HepG2 (cell line): ENCODE measurements around the gene SNX7. TPM values are rescaled to one million over a fixed set of nuclear protein-coding genes. Genes with fewer than 3 reads are reported as not detected.

Experiments
- ATAC-seq: fragments of 200-7000 bp; cut with Tn5 transposase; 3 replicates; pipeline ENCODE4 v1.9.1; 2020; ENCODE audit warnings: mild to moderate bottlenecking, moderate library complexity
- BruUV-seq: library from RNA; stranded (reverse); fragments of 400-500 nt; replicated peaks from 2 replicates; lab custom pipeline; 2021; lab: Mats Ljungman, UMichigan
- CTCF ChIA-PET: fragments of 300-600 bp; formaldehyde crosslinking; extraction: SDS; loops from one replicate; lab custom pipeline; 2021; ENCODE audit warnings: low total read pairs, inconsistent platforms, low intra/inter-chr PET ratio; lab: Yijun Ruan, JAX
- POLR2A ChIA-PET: fragments of 350-600 bp; sonication (Branson Sonifier 250); formaldehyde crosslinking; loops from one replicate; lab custom pipeline; 2020; ENCODE audit warnings: antibody characterized with exemption, inconsistent platforms; lab: Yijun Ruan, JAX
- DNase-seq: peaks from one replicate; pipeline ENCODE4 v3.0.0-alpha.2; 2015; ENCODE audit warnings: low spot score
- FAIRE-seq: peaks from 3 replicates; lab custom pipeline; 2011; peaks lifted over from hg19 to GRCh38; lab: Jason Lieb, UNC
- H2AFZ ChIP-seq: one replicate; pipeline ENCODE4 v1.6.1; 2011; ENCODE audit warnings: low read length, inconsistent platforms
- H3K27ac ChIP-seq: fragments of 300-600 bp; 3 replicates; pipeline ENCODE4 v1.8.0; 2011; ENCODE audit warnings: mixed run types, mild to moderate bottlenecking, mixed read lengths, low read length, inconsistent platforms; ENCODE audit not compliant: insufficient read depth; ENCODE audit errors: extremely low read length
- H3K27me3 ChIP-seq, 2 experiments: fragments of 200-600 bp in 1 of 2; 2 replicates in 1 of 2; 3 replicates in 1 of 2; pipeline versions ENCODE4 v1.6.0 to v1.8.0; 2011; ENCODE audit warnings: low read length in 2 of 2, mild to moderate bottlenecking in 2 of 2, moderate library complexity in 2 of 2, inconsistent platforms in 1 of 2; ENCODE audit not compliant: insufficient read depth in 2 of 2, control insufficient read depth in 1 of 2
- H3K36me3 ChIP-seq, 2 experiments: fragments of 200-600 bp in 1 of 2; replicated peaks in 1 of 2; 2 replicates in 1 of 2; 3 replicates in 1 of 2; pipeline versions ENCODE4 v1.5.1 to v1.8.0; 2011; ENCODE audit warnings: low read length in 2 of 2, inconsistent platforms in 1 of 2; ENCODE audit not compliant: insufficient read depth in 2 of 2, control insufficient read depth in 1 of 2
- H3K4me1 ChIP-seq: 2 replicates; pipeline ENCODE4 v1.5.1; 2012; ENCODE audit warnings: low read length, inconsistent platforms; ENCODE audit not compliant: insufficient read depth
- H3K4me2 ChIP-seq: 2 replicates; pipeline ENCODE4 v1.6.0; 2011; ENCODE audit warnings: low read depth, low read length, inconsistent platforms
- H3K4me3 ChIP-seq, 3 experiments: fragments of 200-600 bp in 1 of 3; sonication (generic), shearing (Covaris generic) in 1 of 3; replicated peaks in 1 of 3; 2 replicates each; pipeline ENCODE4 v1.5.1; 2011 to 2016; ENCODE audit warnings: low read length in 3 of 3, inconsistent platforms in 2 of 3, low read depth in 2 of 3, mild to moderate bottlenecking in 2 of 3, control low read depth in 1 of 3, mixed read lengths in 1 of 3; ENCODE audit not compliant: insufficient read depth in 1 of 3
- H3K79me2 ChIP-seq: one replicate; pipeline ENCODE4 v1.6.1; 2011; ENCODE audit warnings: low read length, inconsistent platforms; ENCODE audit not compliant: insufficient read depth
- H3K9ac ChIP-seq: 2 replicates; pipeline ENCODE4 v1.6.0; 2011; ENCODE audit warnings: mild to moderate bottlenecking, low read depth, low read length, inconsistent platforms; ENCODE audit not compliant: insufficient read depth
- H3K9me3 ChIP-seq: 2 replicates; pipeline ENCODE4 v1.5.1; 2012; ENCODE audit warnings: mild to moderate bottlenecking, low read length
- H4K20me1 ChIP-seq: 2 replicates; pipeline ENCODE4 v1.6.0; 2011; ENCODE audit warnings: inconsistent platforms, mild to moderate bottlenecking, low read length, moderate library complexity; ENCODE audit not compliant: insufficient read depth
- CCDC6 ChIP-seq: sonication (generic); formaldehyde crosslinking; IDR thresholded peaks from 2 replicates; pipeline ENCODE4 v1.8.1; 2022; ENCODE audit warnings: mild to moderate bottlenecking, missing genetic modification reagents, moderate library complexity
- CEBPZ ChIP-seq: IDR thresholded peaks from 2 replicates; pipeline ENCODE4 v1.6.1; 2012; ENCODE audit warnings: low read length, improper control_type of control experiment
- SOX13 ChIP-seq, 3 experiments: fragments of 450-650 bp in 1 of 3; sonication (generic) in 1 of 3; formaldehyde crosslinking in 1 of 3; IDR thresholded peaks in 2 of 3; conservative IDR thresholded peaks in 1 of 3; 2 replicates each; pipeline versions ENCODE4 v1.5.0 to v1.6.1; 2016 to 2020; ENCODE audit warnings: antibody characterized with exemption in 1 of 3, mild to moderate bottlenecking in 1 of 3, missing compliant biosample characterization in 1 of 3, missing genetic modification reagents in 1 of 3, moderate library complexity in 1 of 3
- WGBS: methylation state at CpG from one replicate; pipeline ENCODE4 v1.1.6; 2017; ENCODE audit warnings: low lambda C conversion rate; 5-methylcytosine and 5-hydroxymethylcytosine counted together
- in situ Hi-C: cut with HindIII; loops from 2 replicates; pipeline ENCODE4 v1.10.0; 2017; ENCODE audit warnings: low pct_unique_long_range_greater_than_20kb; ENCODE audit not compliant: extremely low pct_ligation_motif_present
- intact Hi-C: fragments of 100-400 bp; cut with micrococcal nuclease; formaldehyde crosslinking; loops from one replicate; pipeline ENCODE4 v1.10.0; 2022; ENCODE audit not compliant: unreplicated experiment
- polyA plus RNA-seq, 8 experiments: library from polyadenylated mRNA; depleted of rRNA in 3 of 8; stranded (reverse) in 7 of 8; unstranded in 1 of 8; fragments of >200 nt; fragmentation: Illumina TruSeq in 4 of 8; extraction: Trizol in 4 of 8; gene quantifications; 2 replicates each; pipeline versions ENCODE4 v1.2.1 to v1.2.3, GENCODE V29; 2011 to 2016; ENCODE audit warnings: low read depth in 4 of 8, missing spikeins in 1 of 8, mixed read lengths in 1 of 8; ENCODE audit not compliant: insufficient read depth in 1 of 8
- total RNA-seq, 5 experiments: library from RNA; depleted of rRNA; stranded (reverse); fragments of >200 nt; fragmentation: Illumina TruSeq; extraction: Trizol; gene quantifications; 2 replicates each; pipeline ENCODE4 v1.2.3, GENCODE V29; 2016; ENCODE audit warnings: low read depth in 1 of 5
- TF ChIP-seq, protein P1 (sequence below): sonication (generic); formaldehyde crosslinking; IDR thresholded peaks from one replicate; pipeline ENCODE4 v1.5.1; 2020; ENCODE audit warnings: mild to moderate bottlenecking, missing genetic modification reagents; ENCODE audit errors: not compliant biosample characterization
- TF ChIP-seq, protein P2 (sequence below): sonication (generic); formaldehyde crosslinking; IDR thresholded peaks from 2 replicates; pipeline ENCODE4 v1.4.0; 2020; ENCODE audit warnings: missing genetic modification reagents

The SNX7 gene
- total and polyA plus RNA-seq, 2 of the 13 experiments (the other 11 are each of a cell fraction or from before 2014, with no cell fraction given): 14.3 to 33.5 TPM

GRCh38 chr1:98706173-98706843, 44.8 kb downstream of the SNX7 start:
- in situ Hi-C loops: no loop called here
- BruUV-seq: no TSS peak
- Histone ChIP-seq H3K36me3 (peaks cover 0 to 2% of the 10 kb centered on the region in 2 experiments; a peak in 1 of 5 replicates), H3K9ac (no peak overlapping the region), H3K4me2 (no peak overlapping the region), H3K4me3 (no peak overlapping the region), H2AFZ (no peak overlapping the region), H3K27ac (no peak overlapping the region), H3K27me3 (no peaks in the 10 kb centered on the region), H3K9me3 (no peaks in the 10 kb centered on the region), H4K20me1 (no peaks in the 10 kb centered on the region), H3K4me1 (no peaks in the 10 kb centered on the region), H3K79me2 (no peaks in the 10 kb centered on the region)
- ChIA-PET POLR2A (no interaction called here), CTCF (no interaction called here)
- FAIRE-seq: no peak
- no peak for DNase-seq
- no peak for ATAC-seq
- WGBS: 93% methylated on average over 4 of the region's 4 CpGs
- intact Hi-C loops: no loop called here
- TF ChIP-seq, protein P1, sequence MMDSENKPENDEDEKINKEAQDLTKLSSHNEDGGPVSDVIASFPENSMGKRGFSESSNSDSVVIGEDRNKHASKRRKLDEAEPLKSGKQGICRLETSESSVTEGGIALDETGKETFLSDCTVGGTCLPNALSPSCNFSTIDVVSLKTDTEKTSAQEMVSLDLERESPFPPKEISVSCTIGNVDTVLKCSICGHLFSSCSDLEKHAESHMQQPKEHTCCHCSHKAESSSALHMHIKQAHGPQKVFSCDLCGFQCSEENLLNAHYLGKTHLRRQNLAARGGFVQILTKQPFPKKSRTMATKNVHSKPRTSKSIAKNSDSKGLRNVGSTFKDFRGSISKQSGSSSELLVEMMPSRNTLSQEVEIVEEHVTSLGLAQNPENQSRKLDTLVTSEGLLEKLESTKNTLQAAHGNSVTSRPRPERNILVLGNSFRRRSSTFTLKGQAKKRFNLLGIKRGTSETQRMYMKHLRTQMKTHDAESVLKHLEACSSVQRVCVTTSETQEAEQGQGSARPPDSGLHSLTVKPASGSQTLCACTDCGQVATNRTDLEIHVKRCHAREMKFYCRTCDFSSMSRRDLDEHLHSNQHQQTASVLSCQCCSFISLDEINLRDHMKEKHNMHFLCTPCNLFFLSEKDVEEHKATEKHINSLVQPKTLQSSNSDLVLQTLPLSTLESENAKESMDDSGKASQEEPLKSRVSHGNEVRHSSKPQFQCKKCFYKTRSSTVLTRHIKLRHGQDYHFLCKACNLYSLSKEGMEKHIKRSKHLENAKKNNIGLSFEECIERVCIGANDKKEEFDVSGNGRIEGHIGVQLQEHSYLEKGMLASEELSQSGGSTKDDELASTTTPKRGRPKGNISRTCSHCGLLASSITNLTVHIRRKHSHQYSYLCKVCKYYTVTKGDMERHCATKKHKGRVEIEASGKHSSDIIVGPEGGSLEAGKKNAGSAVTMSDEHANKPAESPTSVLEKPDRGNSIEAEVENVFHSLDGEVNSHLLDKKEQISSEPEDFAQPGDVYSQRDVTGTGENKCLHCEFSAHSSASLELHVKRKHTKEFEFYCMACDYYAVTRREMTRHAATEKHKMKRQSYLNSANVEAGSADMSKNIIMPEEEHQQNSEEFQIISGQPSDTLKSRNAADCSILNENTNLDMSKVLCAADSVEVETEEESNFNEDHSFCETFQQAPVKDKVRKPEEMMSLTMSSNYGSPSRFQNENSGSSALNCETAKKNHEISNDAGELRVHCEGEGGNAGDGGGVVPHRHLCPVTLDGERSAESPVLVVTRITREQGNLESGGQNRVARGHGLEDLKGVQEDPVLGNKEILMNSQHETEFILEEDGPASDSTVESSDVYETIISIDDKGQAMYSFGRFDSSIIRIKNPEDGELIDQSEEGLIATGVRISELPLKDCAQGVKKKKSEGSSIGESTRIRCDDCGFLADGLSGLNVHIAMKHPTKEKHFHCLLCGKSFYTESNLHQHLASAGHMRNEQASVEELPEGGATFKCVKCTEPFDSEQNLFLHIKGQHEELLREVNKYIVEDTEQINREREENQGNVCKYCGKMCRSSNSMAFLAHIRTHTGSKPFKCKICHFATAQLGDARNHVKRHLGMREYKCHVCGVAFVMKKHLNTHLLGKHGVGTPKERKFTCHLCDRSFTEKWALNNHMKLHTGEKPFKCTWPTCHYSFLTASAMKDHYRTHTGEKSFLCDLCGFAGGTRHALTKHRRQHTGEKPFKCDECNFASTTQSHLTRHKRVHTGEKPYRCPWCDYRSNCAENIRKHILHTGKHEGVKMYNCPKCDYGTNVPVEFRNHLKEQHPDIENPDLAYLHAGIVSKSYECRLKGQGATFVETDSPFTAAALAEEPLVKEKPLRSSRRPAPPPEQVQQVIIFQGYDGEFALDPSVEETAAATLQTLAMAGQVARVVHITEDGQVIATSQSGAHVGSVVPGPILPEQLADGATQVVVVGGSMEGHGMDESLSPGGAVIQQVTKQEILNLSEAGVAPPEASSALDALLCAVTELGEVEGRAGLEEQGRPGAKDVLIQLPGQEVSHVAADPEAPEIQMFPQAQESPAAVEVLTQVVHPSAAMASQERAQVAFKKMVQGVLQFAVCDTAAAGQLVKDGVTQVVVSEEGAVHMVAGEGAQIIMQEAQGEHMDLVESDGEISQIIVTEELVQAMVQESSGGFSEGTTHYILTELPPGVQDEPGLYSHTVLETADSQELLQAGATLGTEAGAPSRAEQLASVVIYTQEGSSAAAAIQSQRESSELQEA (CRISPR knock-in tag): no peak
- TF ChIP-seq, protein P2, sequence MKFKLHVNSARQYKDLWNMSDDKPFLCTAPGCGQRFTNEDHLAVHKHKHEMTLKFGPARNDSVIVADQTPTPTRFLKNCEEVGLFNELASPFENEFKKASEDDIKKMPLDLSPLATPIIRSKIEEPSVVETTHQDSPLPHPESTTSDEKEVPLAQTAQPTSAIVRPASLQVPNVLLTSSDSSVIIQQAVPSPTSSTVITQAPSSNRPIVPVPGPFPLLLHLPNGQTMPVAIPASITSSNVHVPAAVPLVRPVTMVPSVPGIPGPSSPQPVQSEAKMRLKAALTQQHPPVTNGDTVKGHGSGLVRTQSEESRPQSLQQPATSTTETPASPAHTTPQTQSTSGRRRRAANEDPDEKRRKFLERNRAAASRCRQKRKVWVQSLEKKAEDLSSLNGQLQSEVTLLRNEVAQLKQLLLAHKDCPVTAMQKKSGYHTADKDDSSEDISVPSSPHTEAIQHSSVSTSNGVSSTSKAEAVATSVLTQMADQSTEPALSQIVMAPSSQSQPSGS (CRISPR knock-in tag): no peak
- TF ChIP-seq CCDC6 (CRISPR knock-in tag) (no peak), CEBPZ (no peak), SOX13 (IDR thresholded peaks at IDR 0.05) (no peak), SOX13 (CRISPR knock-in tag; conservative IDR thresholded peaks at IDR 0.05 in 1 of 2, IDR thresholded peaks at IDR 0.05 in 1 of 2) (no peak)
